Activated T-helper 1 cell treated with anti-CD3 and anti-CD28 coated beads, Interleukin-12 subunit alpha, Interleukin-12 subunit beta, Interleukin-2, Interleukin-4 antibody, amounts not matched to agents 30 ng/mL and 10 ng/mL and 1 ng/mL, durations not matched to agents 14 hours and 24 hours and 36 hours (primary cell): ENCODE results near the gene FAF2. TPM values are rescaled to one million over a fixed set of nuclear protein-coding genes. Genes with fewer than 3 reads are reported as not detected.
A peak's percentile ranks its signal among the peaks of the same experiment; 100 is the strongest.
"Not testable (repeated sequence)": the region's sequence is repeated elsewhere in the genome, so short reads cannot be mapped to it uniquely, and the experiment has no call there.

Experiments
- DNase-seq: peaks from one replicate; pipeline ENCODE4 v3.0.0; 2021; ENCODE audit warnings: low spot score
- H3K27ac Mint-ChIP-seq: one replicate; pipeline ENCODE4 v1.8.0; 2021; ENCODE audit warnings: mild to moderate bottlenecking, mixed read lengths
- H3K27me3 Mint-ChIP-seq: one replicate; pipeline ENCODE4 v1.8.0; 2022; ENCODE audit warnings: mild to moderate bottlenecking, moderate library complexity, mixed read lengths; ENCODE audit not compliant: insufficient read depth
- H3K36me3 Mint-ChIP-seq: one replicate; pipeline ENCODE4 v1.8.0; 2021; ENCODE audit warnings: low read depth, mixed read lengths
- H3K4me1 Mint-ChIP-seq: one replicate; pipeline ENCODE4 v1.8.0; 2021; ENCODE audit warnings: low read depth, mixed read lengths
- H3K4me3 Mint-ChIP-seq: one replicate; pipeline ENCODE4 v1.8.0; 2021; ENCODE audit warnings: mild to moderate bottlenecking, moderate library complexity, mixed read lengths
- H3K9me3 Mint-ChIP-seq: one replicate; pipeline ENCODE4 v1.8.0; 2021; ENCODE audit warnings: mixed read lengths
- intact Hi-C: fragments of 100-400 bp; cut with micrococcal nuclease; formaldehyde crosslinking; loops from one replicate; pipeline ENCODE4 v1.15.1; 2024
- total RNA-seq: library from RNA; stranded (reverse); gene quantifications from 2 replicates; pipeline ENCODE4 v1.2.3, GENCODE V29; 2022

Gene FAF2
- total RNA-seq, 1 donor from 2014 or later, result 46.0 TPM

DNA sequence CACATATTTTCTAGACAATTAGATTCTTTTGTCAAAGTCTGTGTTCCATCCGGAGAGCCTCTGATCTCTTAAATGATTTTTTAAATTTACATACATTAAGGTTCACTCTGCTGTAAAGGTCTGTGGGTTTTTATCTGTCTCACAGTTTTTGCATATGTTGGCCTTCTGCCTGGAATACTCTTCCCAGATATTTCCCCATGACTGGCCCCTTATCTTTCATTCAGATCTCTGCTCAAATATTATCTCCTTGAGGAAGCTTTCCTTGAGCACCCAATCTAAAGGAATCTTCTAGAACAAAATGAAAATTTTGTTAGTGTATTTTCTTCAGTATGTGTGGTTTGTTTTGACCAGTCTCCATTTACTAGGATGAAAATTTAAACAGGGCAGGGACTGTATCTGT lies 26.3 kb downstream of the FAF2 start:
- Mint-ChIP-seq H3K27me3 (no peaks in the 10 kb centered on the region), H3K9me3 (no peaks in the 10 kb centered on the region), H3K4me3 (no peak overlapping the region), H3K27ac (no peak overlapping the region), H3K4me1 (peaks cover 11% of the 10 kb centered on the region), H3K36me3 (peaks cover 27% of the 10 kb centered on the region)
- intact Hi-C loops, result no loop called here
- DNase-seq, result no peak

GRCh38 chr5:176481711-176482110 lies 33.5 kb downstream of the FAF2 start:
- DNase-seq, result no peak
- peaks cover 20% of the 10 kb centered on the region for H3K4me1 Mint-ChIP-seq
- peaks cover 27% of the 10 kb centered on the region for H3K36me3 Mint-ChIP-seq
- no peak overlapping the region for H3K27ac Mint-ChIP-seq
- H3K4me3 Mint-ChIP-seq, result no peak overlapping the region
- intact Hi-C loops, result no loop called here
- H3K9me3 Mint-ChIP-seq, result no peaks in the 10 kb centered on the region
- H3K27me3 Mint-ChIP-seq, result no peaks in the 10 kb centered on the region

- no peaks in the 10 kb centered on the region for H3K27me3 Mint-ChIP-seq
- H3K9me3 Mint-ChIP-seq, result no peaks in the 10 kb centered on the region
- DNase-seq, result no peak
- H3K4me1 Mint-ChIP-seq, result peaks cover 38% of the 10 kb centered on the region
- H3K4me3 Mint-ChIP-seq, result no peak overlapping the region
- no peak overlapping the region for H3K27ac Mint-ChIP-seq
- H3K36me3 Mint-ChIP-seq, result peaks cover 40% of the 10 kb centered on the region
- intact Hi-C loops, result no loop called here
These were observed 37.0 kb downstream of the FAF2 start for GRCh38 chr5:176485176-176485575.

DNA sequence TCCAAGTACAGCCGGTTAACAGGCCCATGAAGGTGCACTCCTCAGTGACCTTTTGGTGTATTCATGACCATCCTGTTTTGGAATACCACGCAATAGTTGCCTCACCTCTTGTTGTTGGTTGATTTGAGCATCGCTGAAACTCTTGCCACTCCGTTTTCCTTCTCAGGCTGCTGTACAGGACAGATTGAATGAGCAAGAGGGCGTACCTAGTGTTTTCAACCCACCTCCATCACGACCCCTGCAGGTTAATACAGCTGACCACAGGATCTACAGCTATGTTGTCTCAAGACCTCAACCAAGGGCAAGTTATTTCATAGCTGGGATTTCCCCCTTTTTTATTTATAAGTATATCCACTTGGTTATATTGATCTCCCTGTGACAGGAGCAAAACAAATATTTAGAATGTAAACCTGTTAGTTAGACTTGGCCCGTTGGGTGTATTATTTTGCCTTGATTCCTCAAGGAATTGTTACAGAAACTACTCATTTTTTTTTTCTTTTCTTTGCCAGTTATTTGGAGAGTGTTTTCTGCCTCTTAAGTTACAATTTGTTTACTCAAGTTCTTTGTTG lies 38.1 kb downstream of the FAF2 start:
- H3K4me1 Mint-ChIP-seq, result peaks cover 38% of the 10 kb centered on the region
- no peak for DNase-seq
- peaks cover 49% of the 10 kb centered on the region for H3K36me3 Mint-ChIP-seq
- intact Hi-C loops, result no loop called here
- no peak overlapping the region for H3K27ac Mint-ChIP-seq
- H3K9me3 Mint-ChIP-seq, result no peaks in the 10 kb centered on the region
- no peak overlapping the region for H3K4me3 Mint-ChIP-seq
- no peaks in the 10 kb centered on the region for H3K27me3 Mint-ChIP-seq

GRCh38 chr5:176487160-176487559 lies 39.0 kb downstream of the FAF2 start:
- Mint-ChIP-seq H3K36me3 (peaks cover 52% of the 10 kb centered on the region), H3K4me1 (peaks cover 32% of the 10 kb centered on the region), H3K27ac (peak overlapping the region; percentile 12)
- H3K9me3 Mint-ChIP-seq, H3K4me3 Mint-ChIP-seq, DNase-seq, intact Hi-C loops, H3K27me3 Mint-ChIP-seq: not testable (repeated sequence)

- Mint-ChIP-seq H3K9me3 (no peaks in the 10 kb centered on the region), H3K27me3 (no peaks in the 10 kb centered on the region), H3K4me1 (peaks cover 30% of the 10 kb centered on the region), H3K27ac (peak overlapping the region; percentile 74), H3K4me3 (peak overlapping the region; percentile 35), H3K36me3 (peaks cover 61% of the 10 kb centered on the region)
- no peak for DNase-seq
- intact Hi-C loops, result no loop called here
These were observed 40.9 kb downstream of the FAF2 start for GRCh38 chr5:176489077-176489476.

GRCh38 chr5:176490301-176490700 lies 42.1 kb downstream of the FAF2 start:
- H3K27me3 Mint-ChIP-seq, result no peaks in the 10 kb centered on the region
- no peak overlapping the region for H3K4me3 Mint-ChIP-seq
- DNase-seq, result no peak
- intact Hi-C loops, result no loop called here
- H3K4me1 Mint-ChIP-seq, result peaks cover 26% of the 10 kb centered on the region
- H3K27ac Mint-ChIP-seq, result no peak overlapping the region
- peaks cover 64% of the 10 kb centered on the region for H3K36me3 Mint-ChIP-seq
- no peaks in the 10 kb centered on the region for H3K9me3 Mint-ChIP-seq

- no peak overlapping the region for H3K27ac Mint-ChIP-seq
- H3K4me1 Mint-ChIP-seq, result peaks cover 24% of the 10 kb centered on the region
- H3K4me3 Mint-ChIP-seq, result no peak overlapping the region
- DNase-seq, result no peak
- intact Hi-C loops, result no loop called here
- no peaks in the 10 kb centered on the region for H3K9me3 Mint-ChIP-seq
- H3K36me3 Mint-ChIP-seq, result peaks cover 67% of the 10 kb centered on the region
- no peaks in the 10 kb centered on the region for H3K27me3 Mint-ChIP-seq
These were observed 42.9 kb downstream of the FAF2 start for GRCh38 chr5:176491101-176491502.

GRCh38 chr5:176491901-176492300 lies 43.7 kb downstream of the FAF2 start:
- peaks cover 60% of the 10 kb centered on the region for H3K36me3 Mint-ChIP-seq
- H3K4me3 Mint-ChIP-seq, result no peak overlapping the region
- no peaks in the 10 kb centered on the region for H3K27me3 Mint-ChIP-seq
- DNase-seq, result no peak
- intact Hi-C loops, result no loop called here
- no peaks in the 10 kb centered on the region for H3K9me3 Mint-ChIP-seq
- H3K4me1 Mint-ChIP-seq, result peaks cover 16% of the 10 kb centered on the region
- no peak overlapping the region for H3K27ac Mint-ChIP-seq

GRCh38 chr5:176492431-176492830 lies 44.2 kb downstream of the FAF2 start:
- Mint-ChIP-seq H3K27me3 (no peaks in the 10 kb centered on the region), H3K27ac (no peak overlapping the region), H3K9me3 (no peaks in the 10 kb centered on the region), H3K4me3 (no peak overlapping the region), H3K36me3 (peaks cover 63% of the 10 kb centered on the region), H3K4me1 (peaks cover 13% of the 10 kb centered on the region)
- no peak for DNase-seq
- intact Hi-C loops, result no loop called here

- Mint-ChIP-seq H3K27me3 (no peaks in the 10 kb centered on the region), H3K9me3 (no peaks in the 10 kb centered on the region), H3K4me1 (no peaks in the 10 kb centered on the region), H3K27ac (no peak overlapping the region), H3K4me3 (no peak overlapping the region), H3K36me3 (peaks cover 48% of the 10 kb centered on the region)
- intact Hi-C loops, result no loop called here
- no peak for DNase-seq
These were observed 49.7 kb downstream of the FAF2 start for GRCh38 chr5:176497852-176498251.

- Mint-ChIP-seq H3K27ac (no peak overlapping the region), H3K4me3 (no peak overlapping the region), H3K9me3 (no peaks in the 10 kb centered on the region), H3K36me3 (peaks cover 41% of the 10 kb centered on the region), H3K27me3 (no peaks in the 10 kb centered on the region), H3K4me1 (no peaks in the 10 kb centered on the region)
- DNase-seq, result no peak
- intact Hi-C loops, result no loop called here
These were observed 51.1 kb downstream of the FAF2 start for GRCh38 chr5:176499273-176499672.

DNA sequence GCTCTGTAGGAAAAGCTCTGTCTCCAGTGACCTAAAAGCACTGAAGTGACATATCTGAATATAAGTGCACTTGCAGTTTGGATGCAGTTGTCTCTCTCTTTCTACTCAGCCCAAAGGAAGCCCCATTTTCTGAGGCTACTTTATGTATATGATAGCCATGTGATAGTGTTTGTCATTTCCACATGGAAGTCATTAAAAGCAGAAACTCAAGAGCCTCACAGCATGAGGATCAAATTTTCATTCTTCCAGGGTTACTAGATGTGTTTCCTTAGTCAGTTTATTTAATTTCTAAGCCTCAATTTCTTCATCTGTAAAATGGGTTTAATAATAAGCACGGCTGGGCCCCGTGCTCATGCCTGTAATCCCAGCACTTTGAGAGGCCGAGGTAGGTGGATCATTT lies 52.3 kb downstream of the FAF2 start:
- DNase-seq, result no peak
- Mint-ChIP-seq H3K4me1 (no peaks in the 10 kb centered on the region), H3K4me3 (no peak overlapping the region), H3K36me3 (peaks cover 41% of the 10 kb centered on the region), H3K27me3 (no peaks in the 10 kb centered on the region), H3K9me3 (no peaks in the 10 kb centered on the region), H3K27ac (no peak overlapping the region)
- intact Hi-C loops, result no loop called here

GRCh38 chr5:176501333-176501732 lies 53.1 kb downstream of the FAF2 start:
- H3K27ac Mint-ChIP-seq, result no peak overlapping the region
- intact Hi-C loops, result no loop called here

More at GRCh38 chr5:176501333-176501732, 53.1 kb downstream of the FAF2 start:
- no peak for DNase-seq
- no peaks in the 10 kb centered on the region for H3K4me1 Mint-ChIP-seq
- no peak overlapping the region for H3K4me3 Mint-ChIP-seq
- no peaks in the 10 kb centered on the region for H3K27me3 Mint-ChIP-seq
- H3K36me3 Mint-ChIP-seq, result peaks cover 40% of the 10 kb centered on the region
- no peaks in the 10 kb centered on the region for H3K9me3 Mint-ChIP-seq
